PC-3 (cell line): Measurements from ENCODE around the gene EPHA3. TPM values are rescaled to one million over a fixed set of nuclear protein-coding genes. Genes with fewer than 3 reads are reported as not detected.

ENCODE experiments used
- ATAC-seq: fragments of 200-7000 bp; cut with Tn5 transposase; 2 replicates; pipeline ENCODE4 v1.9.1; 2020; ENCODE audit warnings: mild to moderate bottlenecking, moderate library complexity
- BruUV-seq: library from RNA; stranded (reverse); fragments of 400-500 nt; replicated peaks from 2 replicates; lab custom pipeline; 2021; lab: Mats Ljungman, UMichigan
- CTCF ChIA-PET: fragments of 300-600 bp; sonication (Branson Sonifier 250); formaldehyde crosslinking; loops from one replicate; lab custom pipeline; 2022; ENCODE audit warnings: antibody characterized with exemption; lab: Charles Lee
- POLR2A ChIA-PET: fragments of 300-600 bp; sonication (Branson Sonifier 250); formaldehyde crosslinking; loops from one replicate; lab custom pipeline; 2022; ENCODE audit warnings: antibody characterized with exemption; ENCODE audit not compliant: unreplicated experiment; lab: Charles Lee
- DNase-seq: peaks from one replicate; pipeline ENCODE4 v3.0.0-alpha.2; 2015
- H2AFZ ChIP-seq: fragments of 300-600 bp; sonication (generic); 2 replicates; pipeline ENCODE4 v1.6.0; 2016; ENCODE audit warnings: antibody characterized with exemption, low read length
- H3F3A ChIP-seq: fragments of 300-600 bp; sonication (generic); one replicate; pipeline ENCODE4 v1.6.0; 2017; ENCODE audit warnings: antibody characterized with exemption, low read length, control low read depth, mild to moderate bottlenecking; ENCODE audit not compliant: unreplicated experiment
- H3K27ac ChIP-seq: fragments of 300-600 bp; sonication (generic); 2 replicates; pipeline ENCODE4 v1.5.1; 2016; ENCODE audit warnings: mild to moderate bottlenecking, low read length
- H3K27me3 ChIP-seq: fragments of 300-600 bp; sonication (generic); 2 replicates; pipeline ENCODE4 v1.6.1; 2016; ENCODE audit warnings: low read length, mixed read lengths
- H3K36me3 ChIP-seq: fragments of 300-600 bp; sonication (generic); 2 replicates; pipeline ENCODE4 v1.6.1; 2016; ENCODE audit warnings: low read depth, mixed run types, low read length, mixed read lengths
- H3K4me1 ChIP-seq: fragments of 300-600 bp; sonication (generic); 2 replicates; pipeline ENCODE4 v1.5.1; 2016; ENCODE audit warnings: low read length; ENCODE audit not compliant: insufficient read depth
- H3K4me2 ChIP-seq: fragments of 300-600 bp; sonication (generic); 2 replicates; pipeline ENCODE4 v1.6.0; 2016; ENCODE audit warnings: low read length
- H3K4me3 ChIP-seq: fragments of 300-600 bp; sonication (generic); 2 replicates; pipeline ENCODE4 v1.5.1; 2016; ENCODE audit warnings: mild to moderate bottlenecking, low read length, mixed read lengths
- H3K79me2 ChIP-seq: fragments of 300-600 bp; sonication (generic); 2 replicates; pipeline ENCODE4 v1.6.1; 2017; ENCODE audit warnings: low read length, mixed read lengths
- H3K9ac ChIP-seq: fragments of 300-600 bp; sonication (generic); 2 replicates; pipeline ENCODE4 v1.6.0; 2016; ENCODE audit warnings: mild to moderate bottlenecking, low read length
- H3K9me2 ChIP-seq: fragments of 300-600 bp; sonication (generic); replicated peaks from 2 replicates; pipeline ENCODE4 v1.6.1; 2016; ENCODE audit warnings: mixed run types, low read length, mixed read lengths
- H3K9me3 ChIP-seq: fragments of 300-600 bp; sonication (generic); 2 replicates; pipeline ENCODE4 v1.6.1; 2016; ENCODE audit warnings: low read length, mixed read lengths
- H4K20me1 ChIP-seq: fragments of 300-600 bp; sonication (generic); 2 replicates; pipeline ENCODE4 v1.6.1; 2016; ENCODE audit warnings: low read length, mixed read lengths
- EZH2 ChIP-seq: fragments of 300-600 bp; sonication (generic); IDR thresholded peaks from one replicate; pipeline ENCODE4 v1.6.1; 2017; ENCODE audit warnings: antibody characterized with exemption, mild to moderate bottlenecking, low read length; ENCODE audit not compliant: unreplicated experiment
- EZH2phosphoT487 ChIP-seq: fragments of 300-600 bp; sonication (generic); IDR thresholded peaks from 2 replicates; pipeline ENCODE4 v1.6.1; 2018; ENCODE audit warnings: mild to moderate bottlenecking, antibody characterized with exemption, low read length, borderline replicate concordance
- intact Hi-C: fragments of 100-400 bp; cut with micrococcal nuclease; formaldehyde crosslinking; loops from 2 replicates; pipeline ENCODE4 v1.9.0; 2023
- total RNA-seq: library from RNA; depleted of rRNA; stranded (reverse); fragments of >200 nt; gene quantifications from 2 replicates; pipeline ENCODE4 v1.2.3, GENCODE V29; 2014
- TF ChIP-seq, protein P1 (sequence below): fragments of 300-600 bp; sonication (generic); conservative IDR thresholded peaks from 2 replicates; pipeline ENCODE4 v1.5.1; 2017; ENCODE audit warnings: antibody characterized with exemption, low read depth, mild to moderate bottlenecking, low read length

Gene EPHA3
- total RNA-seq, 1 experiment from 2014 or later, result 0.33 TPM

DNA sequence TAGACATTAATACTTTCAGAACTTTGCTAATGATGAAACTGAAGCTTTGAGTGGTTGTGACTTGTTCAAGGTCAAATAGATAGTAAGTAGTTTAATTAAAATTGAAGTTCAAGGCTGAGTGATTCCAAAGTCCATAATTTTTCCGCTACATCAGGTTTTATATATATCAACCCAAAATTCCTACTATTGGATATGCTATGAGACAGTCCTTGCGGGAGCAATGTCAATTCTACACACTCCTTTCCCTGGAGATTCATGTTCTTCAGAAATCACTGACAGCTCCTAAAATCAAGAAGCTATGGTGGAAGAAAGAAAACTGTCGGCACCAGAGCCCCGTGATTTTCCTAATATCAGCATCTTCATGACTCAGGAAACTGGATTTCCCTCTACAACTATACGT lies 167.6 kb downstream of the EPHA3 start:
- Histone ChIP-seq H3K9me3 (no peaks in the 10 kb centered on the region), H3K27me3 (peaks cover 28% of the 10 kb centered on the region; the same call in 1 of the 2 replicates), H3K4me3 (no peak overlapping the region), H2AFZ (no peak overlapping the region), H3K27ac (no peak overlapping the region), H3K9ac (no peak overlapping the region), H3F3A (no peaks in the 10 kb centered on the region), H3K9me2 (no peaks in the 10 kb centered on the region), H3K4me1 (no peaks in the 10 kb centered on the region), H3K36me3 (no peaks in the 10 kb centered on the region), H3K4me2 (no peak overlapping the region), H4K20me1 (no peaks in the 10 kb centered on the region), H3K79me2 (no peaks in the 10 kb centered on the region)
- no peak for TF ChIP-seq EZH2
- TF ChIP-seq, protein P1, sequence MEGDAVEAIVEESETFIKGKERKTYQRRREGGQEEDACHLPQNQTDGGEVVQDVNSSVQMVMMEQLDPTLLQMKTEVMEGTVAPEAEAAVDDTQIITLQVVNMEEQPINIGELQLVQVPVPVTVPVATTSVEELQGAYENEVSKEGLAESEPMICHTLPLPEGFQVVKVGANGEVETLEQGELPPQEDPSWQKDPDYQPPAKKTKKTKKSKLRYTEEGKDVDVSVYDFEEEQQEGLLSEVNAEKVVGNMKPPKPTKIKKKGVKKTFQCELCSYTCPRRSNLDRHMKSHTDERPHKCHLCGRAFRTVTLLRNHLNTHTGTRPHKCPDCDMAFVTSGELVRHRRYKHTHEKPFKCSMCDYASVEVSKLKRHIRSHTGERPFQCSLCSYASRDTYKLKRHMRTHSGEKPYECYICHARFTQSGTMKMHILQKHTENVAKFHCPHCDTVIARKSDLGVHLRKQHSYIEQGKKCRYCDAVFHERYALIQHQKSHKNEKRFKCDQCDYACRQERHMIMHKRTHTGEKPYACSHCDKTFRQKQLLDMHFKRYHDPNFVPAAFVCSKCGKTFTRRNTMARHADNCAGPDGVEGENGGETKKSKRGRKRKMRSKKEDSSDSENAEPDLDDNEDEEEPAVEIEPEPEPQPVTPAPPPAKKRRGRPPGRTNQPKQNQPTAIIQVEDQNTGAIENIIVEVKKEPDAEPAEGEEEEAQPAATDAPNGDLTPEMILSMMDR, result no peak
- TF ChIP-seq EZH2phosphoT487, result no peak
- ChIA-PET CTCF (no interaction called here), POLR2A (no interaction called here)
- no peak for DNase-seq
- ATAC-seq, result no peak
- intact Hi-C loops, result no loop called here
- no TSS peak for BruUV-seq

DNA sequence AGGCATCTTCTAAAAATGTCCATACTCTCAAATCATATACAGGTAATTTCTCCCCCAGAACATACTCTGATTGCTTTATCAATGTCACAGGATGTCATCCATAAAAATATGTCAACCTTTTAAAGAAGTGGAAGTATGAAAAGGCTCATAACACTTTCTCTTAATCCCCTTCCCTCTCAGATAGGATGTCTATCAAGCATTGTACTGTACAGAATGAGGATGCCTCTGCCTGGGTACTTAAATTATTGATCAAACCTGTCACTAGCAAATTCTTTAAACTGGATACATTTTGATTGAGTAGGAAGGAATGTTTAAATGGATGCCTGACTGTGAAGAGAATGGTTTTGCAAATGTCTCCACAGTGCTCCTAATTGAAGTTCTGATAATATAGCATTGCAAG lies 168.7 kb downstream of the EPHA3 start:
- no peaks in the 10 kb centered on the region for H3K36me3 ChIP-seq
- CTCF ChIA-PET, result no interaction called here
- no peak overlapping the region for H3K9ac ChIP-seq
- TF ChIP-seq EZH2phosphoT487 (no peak), EZH2 (no peak)
- TF ChIP-seq, protein P1, result no peak
- no peaks in the 10 kb centered on the region for H3K79me2 ChIP-seq
- no peaks in the 10 kb centered on the region for H4K20me1 ChIP-seq
- no peak overlapping the region for H3K4me3 ChIP-seq
- POLR2A ChIA-PET, result no interaction called here
- H3K27ac ChIP-seq, result no peak overlapping the region
- ATAC-seq (no peak), DNase-seq (no peak)
- H2AFZ ChIP-seq, result no peak overlapping the region
- no peak overlapping the region for H3K4me2 ChIP-seq
- no peaks in the 10 kb centered on the region for H3F3A ChIP-seq
- H3K9me3 ChIP-seq, result no peaks in the 10 kb centered on the region
- BruUV-seq, result no TSS peak
- peaks cover 26% of the 10 kb centered on the region; the same call in 1 of the 2 replicates for H3K27me3 ChIP-seq
- H3K9me2 ChIP-seq, result no peaks in the 10 kb centered on the region
- intact Hi-C loops, result no loop called here
- H3K4me1 ChIP-seq, result no peaks in the 10 kb centered on the region

DNA sequence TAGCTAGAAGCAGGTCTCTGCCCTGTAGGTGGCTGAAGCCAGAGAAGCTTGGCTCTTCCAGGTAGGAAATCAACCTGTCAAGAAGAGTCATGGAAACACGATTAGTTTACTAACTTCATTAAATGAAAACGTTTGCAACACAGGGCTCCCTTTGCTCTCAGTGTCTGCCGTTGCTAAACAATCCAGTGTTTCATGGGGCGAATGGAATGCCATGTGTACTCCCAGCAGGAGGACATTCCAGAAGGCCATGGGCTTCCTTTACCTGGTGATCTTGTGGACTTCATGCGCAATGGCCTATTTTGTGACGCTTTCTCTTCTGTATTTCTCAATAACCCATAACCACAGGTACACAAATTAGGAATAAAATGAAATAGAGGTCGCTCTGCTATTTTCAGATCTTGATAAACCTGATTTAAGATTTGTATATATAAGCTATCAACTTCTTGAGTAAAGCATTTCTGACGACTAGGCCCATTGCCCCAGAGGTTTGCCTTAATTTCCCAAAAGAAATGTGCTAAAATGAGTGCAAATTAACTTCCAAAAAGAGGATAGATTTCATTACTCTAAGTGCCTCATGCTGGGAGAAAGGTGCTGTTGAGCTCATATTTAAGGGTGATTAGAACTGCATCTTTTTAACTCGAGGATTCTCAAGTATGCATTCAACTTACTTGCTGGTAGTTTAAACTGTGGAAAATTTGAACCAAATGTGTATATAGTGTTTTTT lies 171.0 kb downstream of the EPHA3 start:
- Histone ChIP-seq H3K79me2 (no peaks in the 10 kb centered on the region), H3K36me3 (no peaks in the 10 kb centered on the region), H3K4me2 (no peak overlapping the region), H3K9me3 (no peaks in the 10 kb centered on the region), H3K4me3 (no peak overlapping the region), H3K27me3 (peaks cover 20% of the 10 kb centered on the region; the same call in 1 of the 2 replicates), H3K9me2 (no peaks in the 10 kb centered on the region), H2AFZ (no peak overlapping the region), H3F3A (no peaks in the 10 kb centered on the region), H3K27ac (no peak overlapping the region), H3K9ac (no peak overlapping the region), H3K4me1 (no peaks in the 10 kb centered on the region), H4K20me1 (no peaks in the 10 kb centered on the region)
- ATAC-seq (no peak), DNase-seq (no peak)
- BruUV-seq, result no TSS peak
- ChIA-PET CTCF (no interaction called here), POLR2A (no interaction called here)
- intact Hi-C loops, result no loop called here
- TF ChIP-seq EZH2phosphoT487 (no peak), EZH2 (no peak)
- TF ChIP-seq, protein P1, result no peak
